Hematopoietic multipotent progenitor cell treated with erythropoietin and hydrocortisone succinate and interleukin-3 and kit ligand, for 6 days (in vitro differentiated cells): ENCODE data around the gene CXCL16.

Source experiments
- DNase-seq: peaks from one replicate; pipeline ENCODE4 v3.0.0-alpha.2; 2015

CXCL16 gene

GRCh38 chr17:4750606-4751005 lies 10.9 kb upstream of the CXCL16 start:
- DNase-seq, result no peak

- no peak for DNase-seq
Observed at GRCh38 chr17:4748686-4749085, 9.0 kb upstream of the CXCL16 start.

- peak; percentile 31 for DNase-seq
Observed at GRCh38 chr17:4747847-4748246, 8.1 kb upstream of the CXCL16 start.

GRCh38 chr17:4744999-4745969 lies 5.6 kb upstream of the CXCL16 start:
- DNase-seq, result no peak

DNA sequence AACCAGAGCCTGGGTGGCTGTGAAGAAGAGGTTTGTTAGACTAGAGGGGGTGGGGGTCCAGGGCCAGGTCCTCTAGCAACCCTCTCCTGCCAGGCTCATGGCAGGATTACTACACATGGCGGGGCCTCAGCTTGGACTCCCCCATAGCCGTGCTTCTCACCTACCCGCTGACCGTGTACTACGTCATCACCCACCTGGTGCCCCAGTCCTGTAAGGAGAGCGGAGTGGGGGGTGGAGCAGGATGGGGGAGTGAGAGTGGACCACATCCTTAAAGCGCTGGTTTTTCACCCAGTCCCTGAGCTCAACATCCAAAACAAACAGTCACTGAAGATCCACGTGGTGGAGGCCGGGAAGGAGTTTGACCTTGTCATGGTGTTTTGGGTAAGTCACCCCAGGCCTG lies 4.2 kb upstream of the CXCL16 start:
- DNase-seq, result no peak

DNA sequence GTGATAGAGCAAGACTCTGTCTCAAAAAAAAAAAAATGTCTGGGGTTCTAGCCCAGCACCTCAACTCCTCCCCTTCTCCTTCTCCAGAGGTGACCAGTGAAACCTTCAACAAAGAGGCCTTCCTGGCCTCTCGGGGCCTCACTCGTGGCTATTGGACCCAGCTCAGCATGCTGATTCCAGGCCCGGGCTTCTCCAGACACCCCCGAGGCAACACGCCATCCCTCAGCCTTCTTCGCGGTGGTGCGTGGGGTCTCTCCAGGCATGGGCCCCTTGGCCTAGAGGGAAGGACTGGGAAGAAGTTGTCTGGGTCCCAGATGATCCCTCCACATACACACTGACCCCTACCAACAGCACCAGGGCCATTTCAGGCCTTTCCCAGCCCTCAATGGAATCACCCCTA lies 3.5 kb upstream of the CXCL16 start:
- DNase-seq, result no peak

GRCh38 chr17:4742629-4743028 lies 2.9 kb upstream of the CXCL16 start:
- DNase-seq, result no peak

GRCh38 chr17:4742133-4742532 lies 2.4 kb upstream of the CXCL16 start:
- DNase-seq, result no peak

DNA sequence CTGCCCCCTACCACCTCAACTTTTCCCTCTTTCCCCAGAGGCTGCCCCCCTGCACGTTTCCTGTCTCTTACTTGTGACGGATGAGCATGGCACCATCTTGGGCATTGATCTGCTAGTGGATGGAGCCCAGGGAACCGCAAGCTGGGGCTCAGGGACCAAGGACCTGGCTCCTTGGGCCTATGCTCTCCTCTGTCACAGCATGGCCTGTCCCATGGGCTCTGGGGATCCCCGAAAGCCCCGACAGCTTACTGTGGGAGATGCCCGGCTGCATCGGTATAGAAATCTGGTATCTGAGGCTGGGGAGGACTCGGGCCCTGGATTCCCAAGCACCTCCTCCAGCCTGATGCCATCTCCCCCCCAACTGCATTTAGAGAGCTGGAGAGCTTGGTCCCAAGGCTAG lies 1.8 kb upstream of the CXCL16 start:
- no peak for DNase-seq

DNA sequence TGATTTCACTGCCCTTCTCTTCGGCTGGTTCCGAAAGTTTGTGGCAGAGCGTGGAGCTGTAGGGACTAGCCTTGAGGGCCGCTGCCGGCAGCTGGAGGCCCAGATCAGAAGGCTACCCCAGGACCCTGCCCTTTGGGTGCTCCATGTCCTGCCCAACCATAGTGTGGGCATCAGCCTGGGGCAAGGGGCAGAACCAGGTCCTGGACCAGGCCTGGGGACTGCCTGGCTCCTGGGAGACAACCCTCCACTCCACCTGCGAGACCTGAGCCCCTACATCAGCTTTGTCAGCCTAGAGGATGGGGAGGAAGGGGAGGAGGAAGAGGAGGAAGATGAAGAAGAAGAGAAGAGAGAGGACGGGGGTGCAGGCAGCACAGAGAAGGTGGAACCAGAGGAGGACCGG lies 856 bp upstream of the CXCL16 start:
- DNase-seq, result no peak

- no peak for DNase-seq
Observed at GRCh38 chr17:4740025-4740351, 260 bp upstream of the CXCL16 start.

DNA sequence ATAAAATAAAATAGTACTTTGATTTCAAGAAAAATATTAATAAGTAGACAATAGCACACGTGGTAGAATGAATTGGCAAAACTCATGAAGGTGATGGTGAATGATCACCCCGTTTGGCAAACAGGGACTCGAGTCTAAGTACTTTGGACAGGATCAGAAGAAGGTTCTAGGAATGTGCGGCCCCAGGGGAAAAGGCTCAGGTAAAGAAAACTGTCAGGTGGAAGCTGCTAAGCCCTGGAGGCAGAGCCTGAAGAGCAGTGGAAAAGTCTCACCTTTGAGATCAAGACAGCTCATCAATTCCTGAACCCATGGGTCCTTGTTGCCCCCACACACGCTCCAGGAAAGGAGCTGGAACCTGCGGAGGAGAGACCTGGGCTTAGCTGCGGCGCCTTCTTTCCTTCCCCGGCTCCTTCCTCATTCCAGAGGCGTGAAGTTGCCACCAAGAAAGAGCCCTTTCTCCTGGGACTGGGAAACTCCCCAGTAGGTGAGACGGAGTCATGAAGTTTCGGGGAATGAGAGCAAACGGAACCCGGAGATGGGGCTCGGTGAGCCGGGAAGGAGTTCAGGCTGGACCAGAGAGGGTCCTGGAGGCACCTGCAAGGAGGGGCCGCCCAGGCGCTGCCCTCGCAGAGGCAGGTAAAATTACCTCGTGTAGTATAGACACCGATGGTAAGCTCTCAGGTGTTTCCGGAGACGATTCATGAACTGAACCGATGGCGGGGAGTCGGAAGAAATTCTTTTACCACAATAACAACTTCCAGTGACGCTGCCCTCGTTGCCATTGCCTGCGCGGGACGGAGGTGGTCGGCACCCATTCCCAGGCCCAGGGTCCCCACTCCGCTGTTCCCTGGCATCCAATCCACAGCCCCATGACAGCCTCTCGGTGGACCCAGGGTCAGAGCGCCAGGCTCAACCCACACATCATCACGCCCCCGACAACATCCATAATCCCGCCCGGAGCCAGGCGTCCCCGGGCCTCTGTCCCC lies 1.3 kb downstream of the CXCL16 start:
- DNase-seq, result no peak

DNA sequence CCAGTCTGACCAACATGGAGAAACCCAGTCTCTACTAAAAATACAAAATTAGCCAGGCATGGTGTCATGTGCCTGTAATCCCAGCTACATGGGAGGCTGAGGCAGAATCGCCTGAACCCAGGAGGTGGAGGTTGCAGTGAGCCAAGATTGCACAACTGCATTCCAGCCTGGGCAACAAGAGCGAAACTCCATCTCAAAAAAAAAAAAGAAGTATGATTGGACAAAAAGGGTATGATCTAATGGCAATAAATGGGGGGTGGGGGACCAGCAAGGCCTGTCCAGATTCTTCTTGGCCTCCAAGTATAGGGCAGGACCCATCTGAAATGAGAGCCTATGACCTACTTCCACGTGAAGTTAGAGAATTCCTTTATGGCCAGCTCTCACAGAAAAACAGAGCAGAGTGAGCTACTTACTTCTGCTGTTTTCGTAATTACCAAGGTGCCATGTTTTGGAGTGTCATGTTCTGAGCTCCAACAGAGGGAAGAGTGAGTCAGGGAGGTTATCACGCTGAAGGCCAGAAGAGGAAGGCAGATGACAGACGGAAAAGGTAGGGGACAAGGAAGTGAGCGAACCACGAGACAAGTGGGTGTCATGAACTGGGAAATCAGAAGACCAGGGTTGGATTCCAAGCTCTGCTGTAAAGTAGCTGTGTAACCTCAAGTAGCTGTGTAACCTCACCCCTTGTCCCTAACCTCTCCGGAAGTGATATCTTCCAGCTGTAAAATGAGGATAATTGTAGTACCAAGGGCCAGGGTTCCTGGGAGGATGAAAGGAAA lies 3.7 kb downstream of the CXCL16 start:
- no peak for DNase-seq

DNA sequence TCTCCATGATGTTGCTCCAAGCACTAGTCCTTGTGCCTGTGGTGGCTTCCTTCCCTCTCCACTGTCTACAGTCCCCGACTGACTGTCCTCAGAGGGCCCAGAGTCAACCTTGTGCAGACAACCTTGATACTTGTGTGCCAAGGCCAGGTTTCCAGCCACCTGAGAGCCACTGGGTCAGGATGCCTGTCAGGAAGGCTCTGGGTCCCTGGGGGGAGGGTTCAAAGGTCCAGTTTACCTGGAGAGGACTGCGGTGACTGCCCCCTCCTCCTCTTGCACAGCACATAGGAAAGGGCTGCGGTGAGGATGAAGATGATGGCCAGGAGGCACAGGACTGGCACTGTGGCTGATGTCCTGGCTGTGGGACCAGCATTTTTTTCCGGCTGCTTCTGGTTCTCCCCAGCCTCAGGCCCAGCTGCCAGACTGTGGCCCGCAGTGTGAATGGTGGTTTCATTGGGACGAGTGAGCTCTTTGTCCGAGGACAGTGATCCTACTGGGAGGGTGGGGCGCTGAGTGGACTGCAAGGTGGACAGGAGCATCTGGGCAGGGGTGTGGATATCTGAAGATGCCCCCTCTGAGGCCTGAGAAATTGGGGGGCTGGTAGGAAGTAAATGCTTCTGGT lies 4.8 kb downstream of the CXCL16 start:
- DNase-seq, result no peak

- peak; percentile 72 for DNase-seq
Observed at GRCh38 chr17:4733073-4733531, 6.6 kb downstream of the CXCL16 start.

- no peak for DNase-seq
Observed at GRCh38 chr17:4728124-4728523, 11.6 kb downstream of the CXCL16 start.

- no peak for DNase-seq
Observed at GRCh38 chr17:4725646-4726310, 13.9 kb downstream of the CXCL16 start.

DNA sequence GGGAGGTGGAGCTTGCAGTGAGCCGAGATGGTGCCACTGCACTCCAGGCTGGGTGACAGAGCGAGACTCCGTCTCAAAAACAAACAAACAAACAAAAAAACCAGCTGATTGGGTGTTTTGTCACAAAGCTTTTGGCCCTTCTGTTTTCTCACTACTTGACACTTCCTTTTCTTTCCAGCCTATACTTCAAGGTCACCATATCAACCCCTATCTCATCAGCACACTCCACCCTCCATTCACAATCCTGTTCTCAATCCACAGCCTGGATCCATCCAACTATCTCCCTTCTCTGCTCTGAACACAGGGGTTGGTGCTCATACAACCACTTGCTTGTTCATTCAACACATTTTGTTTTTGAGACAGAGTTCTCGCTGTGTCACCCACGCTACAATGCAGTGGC lies 15.1 kb downstream of the CXCL16 start:
- peak; percentile 54 for DNase-seq

GRCh38 chr17:4722678-4723240 lies 17.0 kb downstream of the CXCL16 start:
- no peak for DNase-seq

DNA sequence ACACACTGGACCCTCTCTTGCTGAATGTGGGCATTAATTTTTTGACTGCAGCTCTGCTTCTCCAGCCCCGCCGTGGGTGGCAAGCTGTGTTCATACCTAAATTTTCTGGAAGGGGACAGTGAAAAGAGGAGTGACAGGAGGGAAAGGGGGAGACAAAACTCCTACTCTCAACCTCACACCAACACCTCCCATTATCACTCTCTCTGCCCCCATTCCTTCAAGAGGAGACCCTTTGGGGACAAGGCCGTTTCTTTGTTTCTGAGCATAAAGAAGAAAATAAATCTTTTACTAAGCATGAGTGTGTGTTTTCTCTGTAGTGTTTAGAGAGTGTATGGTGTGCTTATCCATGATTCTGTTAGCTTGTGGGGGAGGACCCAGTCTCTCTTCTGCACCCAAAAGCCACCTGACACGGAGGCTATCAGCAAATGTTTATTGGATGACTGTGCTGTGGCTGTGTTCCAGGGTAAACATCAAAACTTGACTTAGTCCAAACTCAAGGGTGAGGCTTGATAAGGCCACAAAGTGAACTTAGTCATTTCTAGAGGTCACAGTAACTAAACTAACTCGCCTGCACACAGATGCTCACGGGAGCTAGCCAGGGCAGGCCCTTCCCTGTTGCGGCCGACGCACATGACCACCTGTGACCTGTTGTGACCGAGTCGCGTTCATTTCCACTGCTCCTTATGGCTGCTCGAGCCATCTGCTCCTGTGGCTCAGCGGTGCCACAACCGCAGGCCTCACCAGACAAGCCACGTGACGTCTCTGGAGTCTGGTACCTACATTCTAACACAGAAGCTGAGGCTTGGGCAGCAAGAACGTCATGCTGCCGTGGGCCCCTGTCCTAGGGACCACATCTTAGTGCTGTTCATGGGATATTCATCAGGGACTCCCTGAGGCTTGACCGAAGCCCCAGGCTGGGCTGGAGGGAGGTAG lies 18.3 kb downstream of the CXCL16 start:
- DNase-seq, result peak; percentile 88
